OCI-LY1 (cell line): ENCODE results near the gene NADK2.

Experiments
- H2AFZ ChIP-seq: fragments of 200-600 bp; sonication (generic), shearing (Covaris generic); 2 replicates; pipeline ENCODE4 v1.6.0; 2014; ENCODE audit warnings: antibody characterized with exemption, mild to moderate bottlenecking, low read length
- H3F3A ChIP-seq: fragments of 200-600 bp; sonication (generic), shearing (Covaris generic); 2 replicates; pipeline ENCODE4 v1.6.0; 2014; ENCODE audit warnings: mild to moderate bottlenecking, antibody characterized with exemption, low read length, moderate library complexity; ENCODE audit not compliant: insufficient read depth
- H3K27ac ChIP-seq: fragments of 200-600 bp; sonication (generic); 2 replicates; pipeline ENCODE4 v1.5.1; 2014; ENCODE audit warnings: low read length, mixed run types, mild to moderate bottlenecking, low read depth; ENCODE audit not compliant: poor library complexity, severe bottlenecking
- H3K27me3 ChIP-seq: fragments of 200-600 bp; sonication (generic); 2 replicates; pipeline ENCODE4 v1.6.0; 2014; ENCODE audit warnings: antibody characterized with exemption, mild to moderate bottlenecking, low read length, moderate library complexity; ENCODE audit not compliant: insufficient read depth
- H3K36me3 ChIP-seq: fragments of 200-600 bp; sonication (generic); 2 replicates; pipeline ENCODE4 v1.6.1; 2014; ENCODE audit warnings: mild to moderate bottlenecking, antibody characterized with exemption, low read length, moderate library complexity, mixed read lengths; ENCODE audit not compliant: insufficient read depth
- H3K4me1 ChIP-seq: fragments of 200-600 bp; sonication (generic); 2 replicates; pipeline ENCODE4 v1.5.1; 2014; ENCODE audit warnings: mild to moderate bottlenecking, low read length, moderate library complexity; ENCODE audit not compliant: insufficient read depth, severe bottlenecking
- H3K4me2 ChIP-seq: fragments of 200-600 bp; sonication (generic), shearing (Covaris generic); 2 replicates; pipeline ENCODE4 v1.6.1; 2014; ENCODE audit warnings: low read length
- H3K4me3 ChIP-seq: fragments of 200-600 bp; sonication (generic); 2 replicates; pipeline ENCODE4 v1.5.1; 2014; ENCODE audit warnings: low read length, low read depth, mild to moderate bottlenecking, mixed read lengths; ENCODE audit not compliant: poor library complexity, severe bottlenecking
- H3K79me2 ChIP-seq: fragments of 200-600 bp; shearing (Covaris generic); 2 replicates; pipeline ENCODE4 v1.6.1; 2016; ENCODE audit warnings: mixed run types, low read length, mixed read lengths; ENCODE audit not compliant: insufficient read depth
- H3K9ac ChIP-seq: fragments of 200-600 bp; sonication (generic), shearing (Covaris generic); 2 replicates; pipeline ENCODE4 v1.6.1; 2014; ENCODE audit warnings: mild to moderate bottlenecking, low read length, mixed read lengths
- H3K9me2 ChIP-seq: fragments of 200-600 bp; sonication (generic), shearing (Covaris generic); 2 replicates; pipeline ENCODE4 v1.6.1; 2014; ENCODE audit warnings: low read depth, mild to moderate bottlenecking, low read length, mixed read lengths
- H3K9me3 ChIP-seq: fragments of 200-600 bp; shearing (Covaris generic); 2 replicates; pipeline ENCODE4 v1.6.1; 2014; ENCODE audit warnings: low read length, mixed read lengths
- H4K20me1 ChIP-seq: fragments of 200-600 bp; sonication (generic), shearing (Covaris generic); 2 replicates; pipeline ENCODE4 v1.6.0; 2016; ENCODE audit warnings: mild to moderate bottlenecking, low read length; ENCODE audit not compliant: insufficient read depth
- EZH2 ChIP-seq: fragments of 200-600 bp; sonication (generic), shearing (Covaris generic); IDR thresholded peaks from 2 replicates; pipeline ENCODE4 v1.8.0; 2017; ENCODE audit warnings: borderline replicate concordance, mixed run types, mild to moderate bottlenecking, antibody characterized with exemption, low read length, moderate library complexity, mixed read lengths
- TF ChIP-seq, protein P1 (sequence below): fragments of 200-600 bp; sonication (generic), shearing (Covaris generic); IDR thresholded peaks from 2 replicates; pipeline ENCODE4 v1.5.1; 2017; ENCODE audit warnings: mild to moderate bottlenecking, antibody characterized with exemption, low read length, moderate library complexity, mixed read lengths

The NADK2 gene

GRCh38 chr5:36276864-36277263 lies 35.1 kb upstream of the NADK2 start:
- TF ChIP-seq, protein P1, sequence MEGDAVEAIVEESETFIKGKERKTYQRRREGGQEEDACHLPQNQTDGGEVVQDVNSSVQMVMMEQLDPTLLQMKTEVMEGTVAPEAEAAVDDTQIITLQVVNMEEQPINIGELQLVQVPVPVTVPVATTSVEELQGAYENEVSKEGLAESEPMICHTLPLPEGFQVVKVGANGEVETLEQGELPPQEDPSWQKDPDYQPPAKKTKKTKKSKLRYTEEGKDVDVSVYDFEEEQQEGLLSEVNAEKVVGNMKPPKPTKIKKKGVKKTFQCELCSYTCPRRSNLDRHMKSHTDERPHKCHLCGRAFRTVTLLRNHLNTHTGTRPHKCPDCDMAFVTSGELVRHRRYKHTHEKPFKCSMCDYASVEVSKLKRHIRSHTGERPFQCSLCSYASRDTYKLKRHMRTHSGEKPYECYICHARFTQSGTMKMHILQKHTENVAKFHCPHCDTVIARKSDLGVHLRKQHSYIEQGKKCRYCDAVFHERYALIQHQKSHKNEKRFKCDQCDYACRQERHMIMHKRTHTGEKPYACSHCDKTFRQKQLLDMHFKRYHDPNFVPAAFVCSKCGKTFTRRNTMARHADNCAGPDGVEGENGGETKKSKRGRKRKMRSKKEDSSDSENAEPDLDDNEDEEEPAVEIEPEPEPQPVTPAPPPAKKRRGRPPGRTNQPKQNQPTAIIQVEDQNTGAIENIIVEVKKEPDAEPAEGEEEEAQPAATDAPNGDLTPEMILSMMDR: no peak
- TF ChIP-seq EZH2: no peak
- Histone ChIP-seq H3K27me3 (no peaks in the 10 kb centered on the region), H3F3A (no peaks in the 10 kb centered on the region), H4K20me1 (no peaks in the 10 kb centered on the region), H3K36me3 (no peaks in the 10 kb centered on the region), H2AFZ (no peak overlapping the region), H3K4me1 (no peaks in the 10 kb centered on the region), H3K4me3 (no peak overlapping the region), H3K79me2 (no peaks in the 10 kb centered on the region), H3K9me2 (no peaks in the 10 kb centered on the region), H3K9me3 (no peaks in the 10 kb centered on the region), H3K27ac (no peak overlapping the region), H3K9ac (no peak overlapping the region), H3K4me2 (no peak overlapping the region)

GRCh38 chr5:36273809-36274526 lies 32.2 kb upstream of the NADK2 start:
- Histone ChIP-seq H3K36me3 (no peaks in the 10 kb centered on the region), H3K9ac (no peak overlapping the region), H3K4me3 (no peak overlapping the region), H3K27me3 (no peaks in the 10 kb centered on the region), H3K27ac (no peak overlapping the region), H2AFZ (no peak overlapping the region), H3K4me2 (no peak overlapping the region), H3K79me2 (no peaks in the 10 kb centered on the region), H3K9me2 (no peaks in the 10 kb centered on the region), H3K4me1 (no peaks in the 10 kb centered on the region), H3F3A (no peaks in the 10 kb centered on the region), H3K9me3 (no peaks in the 10 kb centered on the region), H4K20me1 (no peaks in the 10 kb centered on the region)
- TF ChIP-seq, protein P1: no peak
- TF ChIP-seq EZH2: no peak

- Histone ChIP-seq H4K20me1 (no peaks in the 10 kb centered on the region), H3K27me3 (no peaks in the 10 kb centered on the region), H3K27ac (no peak overlapping the region), H3K4me1 (no peaks in the 10 kb centered on the region), H2AFZ (no peak overlapping the region), H3K4me3 (no peak overlapping the region), H3K9me3 (no peaks in the 10 kb centered on the region), H3K79me2 (no peaks in the 10 kb centered on the region), H3F3A (no peaks in the 10 kb centered on the region), H3K4me2 (no peak overlapping the region), H3K36me3 (no peaks in the 10 kb centered on the region), H3K9me2 (no peaks in the 10 kb centered on the region), H3K9ac (no peak overlapping the region)
- no peak for TF ChIP-seq EZH2
- TF ChIP-seq, protein P1: no peak
Observed at GRCh38 chr5:36272136-36272690, 30.5 kb upstream of the NADK2 start.
